ENCODE data around the gene ZC3H11A.
"Not testable (repeated sequence)": the region's sequence is repeated elsewhere in the genome, so short reads cannot be mapped to it uniquely, and the experiment has no call there.

ZC3H11A gene

GRCh38 chr1:203789966-203790365 is 5.5 kb upstream of the ZC3H11A start:
- no peak for DNase-seq

- DNase-seq = no peak
These were observed 3.9 kb upstream of the ZC3H11A start for GRCh38 chr1:203791498-203791897.

DNA sequence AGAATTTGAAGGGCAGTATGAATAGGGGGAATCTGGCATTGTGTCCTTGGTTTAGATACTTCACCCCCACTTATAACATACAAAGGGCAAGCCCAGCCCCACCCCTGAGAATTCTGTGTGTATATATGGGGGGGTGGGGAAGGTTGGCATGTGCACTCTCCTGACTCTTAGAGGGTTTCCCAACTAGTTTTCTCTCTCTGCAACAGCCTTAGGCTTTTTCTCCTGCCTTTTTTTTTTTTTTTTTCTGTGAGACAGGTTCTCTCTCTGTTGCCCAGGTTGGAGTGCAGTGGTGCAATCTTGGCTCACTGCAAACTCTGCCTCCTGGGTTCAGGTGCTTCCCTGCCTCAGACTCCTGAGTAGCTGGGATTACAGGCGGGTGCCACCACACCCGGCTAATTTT is 2.9 kb upstream of the ZC3H11A start:
- no peak for DNase-seq

DNA sequence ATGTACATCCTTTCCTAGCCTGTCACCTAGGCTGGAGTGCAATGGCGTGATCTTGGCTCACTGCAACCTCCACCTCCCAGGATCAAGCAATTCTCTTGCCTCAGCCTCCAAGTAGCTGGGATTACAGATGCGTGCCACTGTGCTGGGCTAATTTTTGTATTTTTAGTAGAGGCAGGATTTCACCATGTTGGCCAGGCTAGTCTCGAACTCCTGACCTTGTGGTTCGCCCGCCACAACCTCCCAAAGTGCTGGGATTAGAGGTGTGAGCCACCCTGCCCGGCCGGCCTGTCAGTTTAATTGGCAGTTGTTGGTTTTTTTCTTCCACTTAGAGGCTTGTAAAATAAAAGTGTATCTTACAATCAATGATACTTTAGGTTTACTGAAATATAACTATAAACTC is 1.9 kb upstream of the ZC3H11A start:
- not testable (repeated sequence) for DNase-seq

DNA sequence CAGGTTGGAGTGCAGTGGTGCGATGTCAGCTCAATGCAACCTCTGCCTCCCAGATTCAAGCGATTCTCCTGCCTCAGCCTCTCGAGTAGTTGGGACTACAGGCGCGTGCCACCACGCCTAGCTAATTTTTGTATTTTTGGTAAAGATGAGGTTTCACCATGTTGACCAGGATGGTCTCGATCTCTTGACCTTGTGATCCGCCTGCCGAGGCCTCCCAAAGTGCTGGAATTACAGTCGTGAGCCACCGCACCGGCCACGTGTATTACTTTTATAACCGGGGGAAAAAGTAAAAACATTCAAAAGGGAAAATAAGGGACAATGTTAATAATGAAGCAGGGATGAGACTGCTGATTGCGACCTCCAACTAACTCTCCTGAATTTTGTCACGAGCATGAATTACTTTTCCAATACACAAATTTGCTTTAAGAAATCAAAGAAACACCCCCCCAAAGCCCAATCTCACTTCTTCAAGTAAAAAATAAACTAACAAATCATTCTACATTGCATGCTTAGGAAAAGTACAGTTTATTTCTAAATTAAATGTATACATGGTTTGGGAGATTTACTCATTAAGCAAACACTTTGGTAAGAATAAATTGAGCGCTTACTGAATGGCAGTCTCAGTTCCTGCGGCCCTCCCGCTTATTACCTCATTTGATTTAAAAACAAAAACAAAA is 521 bp upstream of the ZC3H11A start:
- DNase-seq = no peak

DNA sequence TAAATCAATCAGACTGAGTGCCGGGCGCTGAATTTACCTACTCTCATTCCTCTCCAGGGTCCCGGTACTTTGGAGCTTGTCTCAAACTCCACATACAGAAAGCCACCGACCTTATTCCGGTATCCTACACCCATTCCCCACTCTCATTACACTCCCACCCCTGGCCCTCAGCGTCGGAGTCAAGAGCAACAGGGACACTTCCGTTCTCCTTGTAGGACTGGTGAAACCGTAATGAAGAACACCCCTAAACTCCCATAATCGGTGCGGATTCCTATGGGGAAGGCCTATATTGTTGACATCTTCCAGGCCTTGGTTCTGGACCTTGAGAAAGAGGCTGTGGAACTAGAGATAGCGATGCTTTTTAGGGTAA is 798 bp downstream of the ZC3H11A start:
- DNase-seq = no peak

- no peak for DNase-seq
These were observed 1.8 kb downstream of the ZC3H11A start for GRCh38 chr1:203797216-203797615.

DNA sequence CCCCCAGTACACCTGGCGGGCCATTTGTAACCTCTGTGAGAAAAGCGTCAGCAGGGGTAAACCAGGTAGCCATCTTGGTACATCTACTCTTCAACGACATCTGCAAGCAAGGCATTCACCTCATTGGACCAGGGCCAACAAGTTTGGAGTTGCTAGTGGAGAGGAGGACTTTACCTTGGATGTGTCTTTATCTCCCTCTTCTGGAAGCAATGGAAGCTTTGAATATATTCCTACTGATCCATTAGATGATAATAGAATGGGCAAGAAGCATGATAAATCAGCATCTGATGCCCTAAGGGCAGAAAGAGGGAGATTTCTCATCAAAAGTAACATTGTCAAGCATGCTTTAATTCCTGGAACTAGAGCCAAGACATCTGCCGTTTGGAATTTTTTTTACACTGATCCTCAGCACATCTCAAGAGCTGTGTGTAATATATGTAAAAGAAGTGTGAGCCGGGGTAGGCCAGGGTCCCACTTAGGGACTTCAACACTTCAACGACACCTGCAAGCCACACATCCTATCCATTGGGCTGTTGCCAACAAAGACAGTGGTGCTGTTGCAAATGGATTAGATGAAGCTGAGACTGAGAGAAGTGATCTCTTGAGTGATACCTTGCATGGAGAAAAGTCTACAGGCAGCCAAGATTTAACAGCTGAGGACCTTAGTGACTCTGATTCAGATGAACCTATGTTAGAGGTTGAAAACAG is 2.7 kb downstream of the ZC3H11A start:
- no peak for DNase-seq

DNA sequence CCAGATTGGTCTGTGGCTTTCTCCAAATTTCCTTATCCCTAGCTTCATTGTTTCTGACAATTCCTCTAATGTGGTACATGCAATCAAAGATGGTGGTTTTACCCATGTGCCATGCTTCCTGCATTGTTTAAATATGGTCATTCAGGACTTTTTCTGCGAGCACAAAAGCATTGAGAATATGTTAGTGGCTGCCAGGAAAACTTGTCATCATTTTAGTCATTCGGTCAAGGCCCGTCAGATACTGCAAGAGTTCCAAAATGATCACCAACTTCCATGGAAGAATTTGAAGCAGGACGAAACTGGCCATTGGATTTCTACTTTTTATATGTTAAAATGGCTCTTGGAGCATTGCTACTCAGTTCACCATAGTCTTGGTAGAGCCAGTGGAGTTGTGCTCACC is 3.7 kb downstream of the ZC3H11A start:
- DNase-seq = no peak

GRCh38 chr1:203799971-203800370 is 4.5 kb downstream of the ZC3H11A start:
- DNase-seq = no peak

DNA sequence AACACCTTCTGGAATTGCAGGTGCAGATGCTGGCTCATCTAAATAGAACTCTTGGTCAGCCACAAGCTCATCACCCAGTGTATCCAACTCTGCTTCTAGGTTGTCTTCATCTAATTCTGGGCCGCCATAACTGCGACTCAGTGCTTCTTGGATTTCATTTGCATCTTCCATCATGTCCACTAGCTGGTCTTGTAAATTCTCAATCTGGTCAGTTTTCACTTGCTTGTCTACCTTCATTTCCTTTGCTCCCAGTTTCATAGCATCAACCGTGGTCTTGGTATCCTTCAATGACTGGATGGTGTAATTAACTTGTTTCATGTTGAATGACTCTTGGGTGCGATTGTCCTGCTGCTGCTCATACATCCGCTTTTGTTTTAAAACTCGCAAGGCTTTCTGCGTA is 10.3 kb downstream of the ZC3H11A start:
- DNase-seq = no peak

- DNase-seq = no peak
These were observed 11.8 kb downstream of the ZC3H11A start for GRCh38 chr1:203807196-203807595.

GRCh38 chr1:203813581-203814341 is 18.3 kb downstream of the ZC3H11A start:
- no peak for DNase-seq

DNA sequence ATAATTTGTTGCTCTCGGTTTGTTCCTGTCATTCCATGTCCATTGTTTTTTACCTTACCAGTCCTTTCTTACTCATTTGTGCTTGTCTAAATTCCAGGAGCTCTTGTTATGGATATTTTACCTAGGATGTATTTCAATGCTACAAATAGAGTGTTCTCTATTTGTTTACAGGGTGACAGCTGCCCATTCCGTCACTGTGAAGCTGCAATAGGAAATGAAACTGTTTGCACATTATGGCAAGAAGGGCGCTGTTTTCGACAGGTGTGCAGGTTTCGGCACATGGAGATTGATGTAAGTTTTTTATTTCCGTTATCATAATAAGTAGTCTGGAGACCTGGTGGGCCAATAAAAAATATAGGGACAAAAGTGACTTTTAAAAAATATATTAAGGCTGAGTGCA is 23.0 kb downstream of the ZC3H11A start:
- DNase-seq = no peak

DNA sequence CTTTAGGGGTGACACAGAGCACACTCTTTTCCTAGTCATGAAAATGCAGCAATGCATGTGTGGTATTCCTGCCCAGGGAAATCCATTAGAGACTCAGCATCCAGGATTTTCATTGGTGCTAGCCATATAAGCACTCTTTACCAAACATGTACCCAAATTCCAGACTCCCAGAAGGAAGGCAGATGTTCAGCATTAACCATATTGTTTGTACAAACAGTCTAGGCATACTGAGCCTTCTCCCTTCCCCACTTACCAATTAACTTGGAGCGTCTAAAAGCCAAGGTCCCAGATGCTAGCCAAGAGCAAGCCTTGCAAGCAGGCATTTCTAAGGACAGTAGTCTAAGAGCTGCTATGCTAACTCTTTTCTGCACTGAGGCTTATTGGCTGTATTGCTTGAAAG is 27.9 kb downstream of the ZC3H11A start:
- no peak for DNase-seq

DNA sequence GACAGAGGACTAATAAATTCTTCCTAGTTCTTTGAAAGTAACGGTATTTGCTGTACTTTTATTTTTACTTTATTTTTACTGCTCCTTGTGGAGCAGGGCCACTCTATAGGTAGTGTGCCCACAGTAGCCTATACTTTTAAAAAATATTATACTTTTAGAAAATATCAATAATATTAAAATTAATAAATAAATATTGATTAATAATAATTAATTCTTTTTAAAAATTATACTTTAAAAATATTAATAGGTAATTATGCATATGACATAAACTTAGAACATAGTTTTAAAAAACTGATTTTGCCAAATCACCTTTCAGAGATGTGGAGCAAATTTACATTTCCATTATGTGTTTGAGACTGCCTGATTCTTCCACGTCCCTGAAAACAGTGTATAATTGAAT is 30.8 kb downstream of the ZC3H11A start:
- DNase-seq = no peak

DNA sequence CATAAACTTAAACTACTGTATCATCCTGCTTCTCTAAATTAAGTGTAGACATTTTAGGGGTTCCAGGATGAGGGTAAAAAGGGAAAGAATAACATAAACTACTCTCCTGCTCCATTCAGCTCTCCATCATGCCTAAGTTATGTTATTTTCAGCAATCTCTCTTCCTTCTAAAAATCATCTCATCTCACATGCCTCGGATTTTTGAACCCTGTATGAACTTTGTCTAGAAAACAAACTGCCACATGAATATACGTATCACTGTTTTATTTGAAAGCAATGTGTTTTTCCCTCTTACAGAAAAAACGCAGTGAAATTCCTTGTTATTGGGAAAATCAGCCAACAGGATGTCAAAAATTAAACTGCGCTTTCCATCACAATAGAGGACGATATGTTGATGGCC is 32.6 kb downstream of the ZC3H11A start:
- no peak for DNase-seq

GRCh38 chr1:203828503-203828902 is 33.1 kb downstream of the ZC3H11A start:
- DNase-seq = no peak

DNA sequence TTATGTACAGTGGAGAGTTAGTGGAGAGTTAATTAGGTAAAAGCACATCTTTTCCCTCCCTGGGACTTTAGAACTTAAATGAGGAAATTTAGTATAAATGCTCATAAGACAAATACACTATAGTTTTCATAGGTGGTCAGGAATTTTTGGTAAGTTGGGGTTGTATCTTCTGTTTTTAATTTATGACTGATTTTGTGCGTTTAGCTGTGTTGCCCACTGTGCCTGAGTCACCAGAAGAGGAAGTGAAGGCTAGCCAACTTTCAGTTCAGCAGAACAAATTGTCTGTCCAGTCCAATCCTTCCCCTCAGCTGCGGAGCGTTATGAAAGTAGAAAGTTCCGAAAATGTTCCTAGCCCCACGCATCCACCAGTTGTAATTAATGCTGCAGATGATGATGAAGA is 33.8 kb downstream of the ZC3H11A start:
- DNase-seq = not testable (repeated sequence)

DNA sequence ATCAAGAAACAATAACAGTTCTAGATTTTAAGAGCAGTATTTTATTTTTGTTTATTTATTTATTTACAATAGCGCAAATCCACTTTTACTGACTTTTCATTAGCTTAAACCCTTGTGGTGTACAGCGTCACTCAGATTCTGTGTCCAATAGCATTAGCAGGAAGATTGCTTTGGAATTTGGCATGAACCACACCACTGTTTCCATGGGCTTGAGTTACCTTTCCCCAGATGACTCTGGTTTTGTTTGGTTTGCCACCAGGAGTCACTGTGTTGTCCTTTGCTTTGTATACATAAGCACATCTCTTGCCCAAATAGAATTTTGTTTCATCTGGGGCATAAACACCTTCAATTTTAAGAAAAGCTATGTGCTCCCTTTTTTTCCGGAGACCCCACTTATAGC is 40.1 kb downstream of the ZC3H11A start:
- DNase-seq = no peak

GRCh38 chr1:203839081-203839480 is 43.7 kb downstream of the ZC3H11A start:
- no peak for DNase-seq

- DNase-seq = no peak
These were observed 44.9 kb downstream of the ZC3H11A start for GRCh38 chr1:203840208-203840808.

DNA sequence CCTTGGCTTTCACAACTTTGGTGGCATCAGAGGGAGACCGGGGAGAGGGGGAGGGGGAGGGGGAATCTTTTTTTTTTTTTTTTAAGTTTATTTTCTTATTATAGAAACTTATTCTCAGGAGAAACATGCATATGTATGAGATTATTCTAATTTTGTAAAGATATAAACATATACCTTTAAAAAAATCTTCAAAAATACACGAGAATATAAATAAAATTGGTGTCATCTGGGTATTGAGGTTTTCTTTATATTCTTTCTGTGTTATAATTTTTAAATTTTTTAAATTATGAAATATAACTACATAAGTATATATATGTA is 47.1 kb downstream of the ZC3H11A start:
- no peak for DNase-seq

- DNase-seq = no peak
These were observed 48.0 kb downstream of the ZC3H11A start for GRCh38 chr1:203843435-203843834.
